NCI-H82 (cell line): ENCODE results near the gene TOR1A.
A peak's percentile ranks its signal among the peaks of the same experiment; 100 is the strongest.
"Not testable (repeated sequence)": the region's sequence is repeated elsewhere in the genome, so short reads cannot be mapped to it uniquely, and the experiment has no call there.

Experiments
- DNase-seq: peaks from one replicate; lab custom pipeline; 2025; lab: John Stamatoyannopoulos, UW

The TOR1A gene

GRCh38 chr9:129816501-129817435 is 7.2 kb downstream of the TOR1A start:
- DNase-seq, result no peak

GRCh38 chr9:129815278-129815677 is 8.7 kb downstream of the TOR1A start:
- DNase-seq, result no peak

- DNase-seq, result no peak
These were observed 9.3 kb downstream of the TOR1A start for GRCh38 chr9:129814432-129815223.

- DNase-seq, result no peak
These were observed 10.3 kb downstream of the TOR1A start for GRCh38 chr9:129813661-129814060.

GRCh38 chr9:129812385-129812784 is 11.6 kb downstream of the TOR1A start:
- no peak for DNase-seq

- DNase-seq, result peak; percentile 95
These were observed 12.0 kb downstream of the TOR1A start for GRCh38 chr9:129811967-129812363.

- no peak for DNase-seq
These were observed 13.1 kb downstream of the TOR1A start for GRCh38 chr9:129810788-129811187.

- no peak for DNase-seq
These were observed 13.8 kb downstream of the TOR1A start for GRCh38 chr9:129810116-129810515.

GRCh38 chr9:129809346-129809745 is 14.6 kb downstream of the TOR1A start:
- DNase-seq, result peak; percentile 10

- DNase-seq, result no peak
These were observed 17.9 kb downstream of the TOR1A start for GRCh38 chr9:129806061-129806460.

GRCh38 chr9:129803676-129804060 is 20.3 kb downstream of the TOR1A start:
- DNase-seq, result peak; percentile 46

GRCh38 chr9:129802833-129803675 is 20.9 kb downstream of the TOR1A start, which contains the start of gene TOR1B:
TSS of gene TOR1B (plus strand) at chr9:129803184. CDS start at chr9:129803213, 29 bp downstream.
- DNase-seq, result peak; percentile 94

- DNase-seq, result no peak
These were observed 22.4 kb downstream of the TOR1A start for GRCh38 chr9:129801504-129801903.

- DNase-seq, result no peak
These were observed 25.0 kb downstream of the TOR1A start for GRCh38 chr9:129798973-129799372.

- DNase-seq, result not testable (repeated sequence)
These were observed 27.9 kb downstream of the TOR1A start for GRCh38 chr9:129796029-129796428.

- DNase-seq, result no peak
These were observed 29.4 kb downstream of the TOR1A start for GRCh38 chr9:129794549-129794948.

GRCh38 chr9:129786481-129786880 is 37.5 kb downstream of the TOR1A start:
- DNase-seq, result no peak

- DNase-seq, result no peak
These were observed 38.1 kb downstream of the TOR1A start for GRCh38 chr9:129785866-129786265.

- not testable (repeated sequence) for DNase-seq
These were observed 39.0 kb downstream of the TOR1A start for GRCh38 chr9:129784970-129785369.

GRCh38 chr9:129783516-129784361 is 40.2 kb downstream of the TOR1A start:
- DNase-seq, result peak; percentile 77

GRCh38 chr9:129781981-129782380 is 42.0 kb downstream of the TOR1A start:
- DNase-seq, result no peak
